ENCODE results near the gene KRTAP10-1.
"Not testable (repeated sequence)": the region's sequence is repeated elsewhere in the genome, so short reads cannot be mapped to it uniquely, and the experiment has no call there.

Gene KRTAP10-1, protein sequence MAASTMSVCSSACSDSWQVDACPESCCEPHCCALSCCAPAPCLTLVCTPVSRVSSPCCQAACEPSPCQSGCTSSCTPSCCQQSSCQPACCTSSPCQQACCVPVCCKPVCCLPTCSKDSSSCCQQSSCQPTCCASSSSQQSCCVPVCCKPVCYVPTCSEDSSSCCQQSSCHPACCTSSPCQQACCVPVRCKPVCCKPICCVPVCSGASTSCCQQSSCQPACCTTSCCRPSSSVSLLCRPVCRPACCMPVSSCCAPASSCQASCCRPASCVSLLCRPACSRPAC
- total RNA-seq = 0 reads per million in 9 experiments

DNA sequence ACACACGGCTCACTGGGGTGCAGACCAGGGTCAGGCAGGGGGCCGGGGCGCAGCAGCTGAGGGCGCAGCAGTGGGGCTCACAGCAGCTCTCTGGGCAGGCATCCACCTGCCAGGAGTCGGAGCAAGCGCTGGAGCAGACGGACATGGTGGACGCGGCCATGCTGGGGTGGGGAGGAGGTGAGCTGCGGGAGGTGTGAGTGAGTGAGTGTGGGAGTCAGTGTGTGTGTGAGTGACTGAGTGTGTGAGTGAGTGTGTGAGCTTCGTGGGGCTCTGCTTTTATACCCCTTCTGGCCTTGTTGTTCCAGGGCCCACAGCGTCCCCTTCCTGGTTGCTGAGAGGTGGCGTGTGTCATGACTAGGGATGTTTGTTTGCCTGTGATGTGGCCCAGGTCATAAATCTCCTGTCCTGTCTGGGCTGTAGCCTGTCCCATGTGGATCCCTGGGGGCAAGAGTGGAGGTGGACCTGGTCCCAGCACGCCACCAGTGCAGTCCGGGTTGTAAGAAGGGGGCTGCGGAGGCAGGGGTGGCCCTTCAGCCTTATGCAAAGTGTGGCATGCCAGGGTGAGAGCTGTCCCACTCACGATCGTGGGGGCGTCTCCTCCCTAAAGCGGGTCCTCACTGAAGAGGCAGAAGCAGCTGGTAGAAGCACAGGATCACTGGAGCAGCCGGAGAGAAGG, at the start of gene KRTAP10-1:
Gene KRTAP10-1, minus strand, starts transcription at position 205 of the 676 bp plus-strand sequence. Its CDS starts 45 bp downstream, at position 160.
- ATAC-seq (replicated peaks) (no peak), DNase-seq (no peak)
- H3K36me3 Mint-ChIP-seq (ENCODE audit: insufficient read depth) = no peaks in the 10 kb centered on the region
- H3K27me3 Mint-ChIP-seq = peaks cover 15 to 28% of the 10 kb centered on the region in 2 donors
- no peak within 1 kb of the TSS for H3K4me3 Mint-ChIP-seq
- no peaks in the 10 kb centered on the region for H3K4me1 Mint-ChIP-seq (ENCODE audit: low read depth in 2 of 2)
- no peaks in the 10 kb centered on the region for H3K9me3 Mint-ChIP-seq
- H3K27ac Mint-ChIP-seq = no peak within 1 kb of the TSS

DNA sequence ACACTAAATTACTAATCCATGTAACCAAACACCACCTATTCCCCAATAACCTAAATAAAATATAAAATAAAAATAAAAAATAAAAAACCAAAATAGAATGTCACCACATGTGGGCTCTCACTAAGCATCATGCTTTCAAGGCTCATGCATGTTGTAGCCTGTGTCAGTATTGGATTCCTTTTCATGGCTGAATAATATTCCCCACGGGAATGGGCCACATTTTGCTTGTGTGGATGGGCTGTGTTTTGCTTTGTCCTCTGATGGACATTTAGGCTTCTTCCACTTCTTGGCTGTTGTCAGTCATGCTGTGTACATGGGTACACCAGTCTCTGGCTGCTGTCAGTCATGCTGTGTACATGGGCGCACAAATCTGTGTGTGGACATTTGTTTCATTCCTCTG, 49.1 kb upstream of the KRTAP10-1 start:
- DNase-seq = no peak
- H3K4me1 Mint-ChIP-seq (ENCODE audit: low read depth in 2 of 2) = peaks cover 2 to 5% of the 10 kb centered on the region in 2 donors
- H3K36me3 Mint-ChIP-seq (ENCODE audit: insufficient read depth) = no peaks in the 10 kb centered on the region
- no peak for ATAC-seq (replicated peaks)
- H3K27me3 Mint-ChIP-seq = peaks cover 32 to 74% of the 10 kb centered on the region in 2 donors
- peak overlapping the region in 1 of 2 donors; percentile 35 for H3K27ac Mint-ChIP-seq
- H3K4me3 Mint-ChIP-seq = no peak overlapping the region
- H3K9me3 Mint-ChIP-seq = no peaks in the 10 kb centered on the region

DNA sequence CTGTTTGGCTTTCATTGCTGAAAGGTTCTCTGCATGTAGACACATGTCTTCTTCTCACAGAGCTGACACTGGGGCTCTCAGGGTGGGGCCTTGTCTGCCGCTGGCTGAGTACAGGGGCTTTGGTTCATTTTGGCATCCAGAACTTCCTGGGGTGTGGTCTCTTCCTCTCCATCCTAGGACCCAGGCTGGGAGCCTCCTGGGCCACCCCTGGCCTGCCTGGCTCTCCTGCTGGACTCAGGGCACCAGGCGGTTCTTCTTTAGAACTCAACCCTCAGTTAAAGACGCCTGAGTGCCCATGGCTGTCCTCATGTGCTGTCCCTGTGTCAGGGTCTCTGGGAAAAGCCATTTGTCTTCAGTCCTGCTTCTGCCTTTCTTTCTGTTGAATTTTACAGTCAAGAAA, 45.9 kb upstream of the KRTAP10-1 start:
- Mint-ChIP-seq H3K27me3 (peaks cover 41 to 89% of the 10 kb centered on the region in 2 donors), H3K27ac (no peak overlapping the region), H3K4me1 (ENCODE audit: low read depth in 2 of 2) (peaks cover 0 to 7% of the 10 kb centered on the region in 2 donors), H3K36me3 (ENCODE audit: insufficient read depth) (no peaks in the 10 kb centered on the region), H3K4me3 (no peak overlapping the region), H3K9me3 (peaks cover 5 to 9% of the 10 kb centered on the region in 2 donors)
- DNase-seq (no peak), ATAC-seq (replicated peaks) (no peak)

DNA sequence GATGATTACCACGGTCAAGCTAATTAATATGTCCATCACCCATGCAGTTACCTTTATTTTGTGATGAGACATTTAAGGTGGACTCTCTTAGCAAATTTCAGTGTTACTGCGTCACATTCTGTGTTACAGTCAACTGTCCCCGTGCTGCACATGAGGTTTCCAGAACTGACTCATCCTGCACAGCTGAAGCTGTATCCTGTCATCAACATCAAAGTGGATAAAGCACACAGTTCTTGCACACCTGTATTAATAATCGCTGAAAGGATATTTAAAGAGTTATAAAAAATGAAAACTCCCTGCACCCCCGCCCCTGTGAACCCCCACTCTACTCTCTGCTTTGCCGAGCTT, 43.8 kb upstream of the KRTAP10-1 start:
- Mint-ChIP-seq H3K27me3 (peaks cover 41 to 89% of the 10 kb centered on the region in 2 donors), H3K36me3 (ENCODE audit: insufficient read depth) (no peaks in the 10 kb centered on the region), H3K4me1 (ENCODE audit: low read depth in 2 of 2) (peaks cover 0 to 7% of the 10 kb centered on the region in 2 donors), H3K4me3 (no peak overlapping the region), H3K27ac (no peak overlapping the region), H3K9me3 (peaks cover 5 to 9% of the 10 kb centered on the region in 2 donors)
- DNase-seq (no peak), ATAC-seq (replicated peaks) (peak; percentile 42)

DNA sequence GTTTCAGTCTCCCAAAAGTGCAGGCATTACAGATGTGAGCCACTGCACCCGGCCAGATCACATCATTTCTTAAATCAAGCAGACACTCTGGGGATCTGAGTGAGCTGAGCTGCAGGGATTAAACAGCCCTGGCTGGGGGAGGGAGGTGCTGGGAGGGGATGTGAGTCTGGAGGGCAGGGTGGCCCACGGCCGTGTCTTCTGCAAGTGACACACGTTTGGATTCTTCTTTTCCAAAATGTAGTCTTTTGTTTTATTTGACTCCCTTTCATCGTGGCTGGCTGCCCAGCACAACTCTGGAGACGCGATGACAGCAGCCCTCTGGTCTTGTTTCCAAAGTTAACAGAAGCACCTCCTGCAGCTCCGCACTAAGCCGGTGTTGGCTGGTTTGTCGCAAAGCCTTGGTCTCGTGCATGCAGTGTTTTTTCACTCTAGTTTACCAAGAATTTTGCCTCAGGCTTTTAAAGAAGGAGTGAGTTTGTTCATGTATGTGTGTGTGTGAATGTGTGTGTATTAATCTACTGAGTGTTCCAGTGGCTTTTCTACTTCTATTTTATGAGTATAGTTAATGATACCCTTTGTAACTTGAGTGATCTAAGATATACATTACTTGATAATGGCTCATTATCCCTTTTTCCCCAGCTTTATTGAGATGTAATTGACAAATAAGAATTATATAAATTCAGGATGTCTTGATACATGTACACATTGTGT, 43.2 kb upstream of the KRTAP10-1 start:
- H3K36me3 Mint-ChIP-seq (ENCODE audit: insufficient read depth) = no peaks in the 10 kb centered on the region
- H3K4me1 Mint-ChIP-seq (ENCODE audit: low read depth in 2 of 2) = peaks cover 0 to 7% of the 10 kb centered on the region in 2 donors
- H3K4me3 Mint-ChIP-seq = no peak overlapping the region
- no peak for DNase-seq
- ATAC-seq (replicated peaks) = no peak
- peaks cover 5 to 9% of the 10 kb centered on the region in 2 donors for H3K9me3 Mint-ChIP-seq
- H3K27me3 Mint-ChIP-seq = peaks cover 41 to 89% of the 10 kb centered on the region in 2 donors
- peak overlapping the region in 1 of 2 donors; percentile 87 for H3K27ac Mint-ChIP-seq

DNA sequence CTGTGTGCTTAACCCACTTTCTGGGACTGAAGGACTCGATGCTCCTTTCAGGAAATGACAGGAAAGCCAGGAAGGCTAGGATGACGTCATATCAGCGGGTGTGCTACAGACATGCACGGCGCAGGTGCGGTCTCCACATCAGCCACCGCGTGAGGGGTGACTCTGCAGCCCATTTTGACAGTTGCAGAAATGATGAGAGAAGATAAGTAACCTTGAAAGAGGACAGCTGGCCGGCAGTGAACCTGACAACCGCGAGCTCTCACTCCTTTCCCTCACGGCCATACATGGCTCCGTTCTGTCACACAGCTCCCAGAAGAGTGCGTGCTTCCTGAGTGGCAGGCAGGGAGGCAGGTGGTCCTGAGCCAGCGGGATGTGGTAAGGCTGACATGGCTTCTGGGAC, 42.1 kb upstream of the KRTAP10-1 start:
- no peaks in the 10 kb centered on the region for H3K36me3 Mint-ChIP-seq (ENCODE audit: insufficient read depth)
- H3K27ac Mint-ChIP-seq = no peak overlapping the region
- H3K9me3 Mint-ChIP-seq = peaks cover 7 to 9% of the 10 kb centered on the region in 2 donors

DNA sequence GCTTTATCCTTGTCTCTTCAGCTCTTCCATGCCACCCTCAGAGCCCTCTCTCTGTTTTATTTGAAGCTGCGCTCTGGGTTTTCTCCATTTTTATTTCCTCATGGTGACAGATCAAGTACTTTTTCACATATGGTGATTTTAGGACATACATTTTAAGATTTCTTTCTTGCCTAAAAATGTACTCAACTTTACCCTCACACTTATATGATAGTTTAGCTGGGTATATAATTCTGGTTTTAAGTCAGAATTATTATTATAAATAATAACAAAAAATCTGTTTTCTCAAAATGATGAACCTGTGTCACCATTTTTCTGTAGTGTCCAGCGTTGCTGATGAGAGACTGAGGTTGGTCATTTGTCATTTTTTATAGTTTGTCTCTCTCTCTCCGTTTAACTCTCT, 41.2 kb upstream of the KRTAP10-1 start:
- Mint-ChIP-seq H3K4me3 (no peak overlapping the region), H3K27ac (no peak overlapping the region), H3K9me3 (peaks cover 7 to 9% of the 10 kb centered on the region in 2 donors), H3K36me3 (ENCODE audit: insufficient read depth) (no peaks in the 10 kb centered on the region), H3K4me1 (ENCODE audit: low read depth in 2 of 2) (peaks cover 0 to 7% of the 10 kb centered on the region in 2 donors), H3K27me3 (peaks cover 28 to 69% of the 10 kb centered on the region in 2 donors)
- DNase-seq (no peak), ATAC-seq (replicated peaks) (no peak)

More for the DNA sequence above, 42.1 kb upstream of the KRTAP10-1 start:
- no peak for ATAC-seq (replicated peaks)
- Mint-ChIP-seq H3K4me3 (no peak overlapping the region), H3K4me1 (ENCODE audit: low read depth in 2 of 2) (peaks cover 0 to 7% of the 10 kb centered on the region in 2 donors), H3K27me3 (peaks cover 37 to 78% of the 10 kb centered on the region in 2 donors)
- no peak for DNase-seq

DNA sequence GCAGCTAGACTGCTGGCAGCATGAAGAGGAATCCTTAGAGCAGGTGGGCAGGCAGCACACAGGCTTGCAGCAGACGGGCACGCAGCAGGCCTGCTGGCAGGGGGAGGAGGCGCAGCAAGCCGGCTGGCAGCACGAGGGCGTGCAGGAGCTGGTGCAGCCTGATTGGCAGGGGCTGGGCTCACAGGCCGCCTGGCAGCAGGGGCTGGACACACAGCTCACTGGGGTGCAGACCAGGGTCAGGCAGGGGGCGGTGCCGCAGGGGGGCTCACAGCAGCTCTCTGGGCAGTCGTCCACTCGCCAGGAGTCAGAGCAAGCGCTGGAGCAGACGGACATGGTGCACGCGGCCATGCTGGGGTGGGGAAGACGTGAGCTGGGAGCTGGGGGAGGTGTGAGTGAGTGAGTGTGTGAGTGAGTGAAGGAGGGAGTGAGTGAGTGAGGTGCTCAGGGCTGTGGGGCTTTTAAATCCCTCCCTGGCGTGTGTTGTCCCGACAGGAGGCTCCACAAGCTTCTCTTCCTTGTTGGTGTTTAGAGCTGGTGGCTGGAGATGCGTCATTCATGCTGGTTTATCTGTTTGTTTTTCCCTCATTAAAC, 40.3 kb upstream of the KRTAP10-1 start, which contains the start of gene KRTAP10-5:
Gene KRTAP10-5, minus strand, starts transcription at position 374 of the 591 bp plus-strand sequence. Its CDS starts 26 bp downstream, at position 348.
- not testable (repeated sequence) for DNase-seq; ATAC-seq (replicated peaks); H3K36me3 Mint-ChIP-seq (ENCODE audit: insufficient read depth); H3K9me3 Mint-ChIP-seq; H3K27ac Mint-ChIP-seq; H3K4me1 Mint-ChIP-seq (ENCODE audit: low read depth in 2 of 2)
- Mint-ChIP-seq H3K4me3 (peak within 1 kb of the TSS in 1 of 2 donors; percentile 52), H3K27me3 (peaks cover 19 to 68% of the 10 kb centered on the region in 2 donors)

DNA sequence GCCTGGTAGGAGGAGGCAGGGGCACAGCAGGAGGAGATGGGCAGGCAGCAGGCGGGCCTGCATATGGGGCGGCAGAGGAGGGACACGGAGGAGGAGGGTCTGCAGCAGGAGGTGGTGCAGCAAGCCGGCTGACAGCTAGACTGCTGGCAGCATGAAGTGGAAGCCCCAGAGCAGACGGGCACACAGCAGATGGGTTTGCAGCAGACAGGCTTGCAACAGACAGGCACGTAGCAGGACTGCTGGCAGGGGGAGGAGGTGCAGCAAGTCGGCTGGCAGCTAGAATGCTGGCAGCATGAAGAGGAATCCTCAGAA, 39.8 kb upstream of the KRTAP10-1 start:
- H3K9me3 Mint-ChIP-seq = peaks cover 7 to 9% of the 10 kb centered on the region in 2 donors
- peaks cover 21 to 68% of the 10 kb centered on the region in 2 donors for H3K27me3 Mint-ChIP-seq
- DNase-seq (no peak), ATAC-seq (replicated peaks) (no peak)
- peaks cover 2 to 10% of the 10 kb centered on the region in 2 donors for H3K4me1 Mint-ChIP-seq (ENCODE audit: low read depth in 2 of 2)
- H3K36me3 Mint-ChIP-seq (ENCODE audit: insufficient read depth) = no peaks in the 10 kb centered on the region
- H3K4me3 Mint-ChIP-seq = peak overlapping the region in 1 of 2 donors; percentile 52
- no peak overlapping the region for H3K27ac Mint-ChIP-seq

DNA sequence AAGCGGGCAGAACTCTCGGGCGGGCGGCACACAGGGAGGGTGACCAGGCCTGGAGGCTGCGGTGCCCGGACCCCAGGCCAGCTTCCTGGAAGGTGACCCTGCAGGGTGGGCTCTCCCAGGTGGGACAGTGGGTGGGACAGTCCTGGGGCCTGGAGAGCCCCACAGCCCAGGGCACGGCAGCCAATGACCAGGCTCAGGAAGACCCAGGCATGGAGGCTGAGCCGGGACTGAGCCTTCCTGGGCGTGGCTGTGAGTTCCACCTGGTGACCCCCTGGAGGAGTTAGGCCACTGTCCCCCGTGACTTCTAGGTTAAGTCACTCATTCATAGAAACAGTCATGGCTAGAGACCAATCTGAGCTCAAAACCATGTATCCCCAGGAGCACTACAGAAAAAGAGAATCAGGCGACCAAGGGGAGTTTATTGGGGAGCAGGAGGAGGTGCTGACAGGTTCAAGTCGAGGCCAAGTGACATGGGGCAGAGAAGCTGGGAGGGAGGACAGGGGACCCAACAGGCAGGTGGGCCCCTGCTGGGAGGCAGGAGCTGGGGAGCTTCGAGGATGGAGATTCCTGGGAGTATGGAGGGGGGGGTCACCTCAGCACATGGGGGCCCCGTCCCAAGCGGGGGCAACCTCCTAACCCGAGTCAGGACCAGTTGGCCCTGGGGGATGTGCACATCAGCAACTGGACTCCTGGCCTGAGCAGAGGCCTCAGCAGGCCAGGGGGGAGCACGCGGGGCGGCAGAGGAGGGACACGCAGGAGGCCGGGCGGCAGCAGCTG, 39.2 kb upstream of the KRTAP10-1 start:
- H3K4me3 Mint-ChIP-seq = no peak overlapping the region
- ATAC-seq (replicated peaks) (no peak), DNase-seq (no peak)
- H3K27ac Mint-ChIP-seq = no peak overlapping the region
- H3K4me1 Mint-ChIP-seq (ENCODE audit: low read depth in 2 of 2) = peaks cover 7 to 11% of the 10 kb centered on the region in 2 donors
- H3K27me3 Mint-ChIP-seq = peaks cover 21 to 68% of the 10 kb centered on the region in 2 donors
- no peaks in the 10 kb centered on the region for H3K36me3 Mint-ChIP-seq (ENCODE audit: insufficient read depth)
- H3K9me3 Mint-ChIP-seq = peaks cover 7 to 9% of the 10 kb centered on the region in 2 donors

DNA sequence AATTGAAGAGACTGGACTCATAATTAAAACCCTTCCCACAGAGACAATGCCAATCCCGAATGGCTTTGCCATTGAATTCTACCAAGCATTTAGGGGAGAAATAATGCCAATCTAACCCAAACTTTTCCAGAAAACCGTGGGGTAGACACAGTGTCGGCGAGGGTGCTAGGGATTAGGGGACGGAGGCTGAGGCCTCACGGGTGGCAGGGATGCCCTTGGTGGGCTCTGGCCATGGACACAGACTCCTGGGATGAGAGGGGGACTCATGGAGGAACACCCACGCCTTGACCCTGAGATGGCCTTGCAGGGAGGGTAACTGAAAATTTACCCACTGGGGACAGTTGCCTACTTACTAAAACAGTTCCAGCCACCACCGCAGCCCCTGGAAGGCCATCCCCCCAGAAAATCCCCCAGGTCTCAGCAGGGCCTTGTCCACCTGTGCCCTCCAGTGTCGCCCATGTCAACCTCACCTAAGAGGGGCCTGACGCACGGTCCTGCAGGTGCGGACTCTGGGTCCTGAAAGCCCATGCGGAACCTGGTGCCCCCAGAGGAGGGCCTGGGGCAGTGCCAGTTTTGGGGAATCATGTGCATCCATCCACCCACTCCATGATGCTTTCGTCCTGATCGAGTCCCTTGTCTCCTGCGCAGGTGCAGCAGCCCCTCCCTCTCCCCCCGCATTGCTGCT, 38.5 kb upstream of the KRTAP10-1 start:
- Mint-ChIP-seq H3K4me1 (ENCODE audit: low read depth in 2 of 2) (peaks cover 7 to 8% of the 10 kb centered on the region in 2 donors), H3K4me3 (no peak overlapping the region), H3K27me3 (peaks cover 19 to 66% of the 10 kb centered on the region in 2 donors), H3K36me3 (ENCODE audit: insufficient read depth) (no peaks in the 10 kb centered on the region), H3K27ac (no peak overlapping the region), H3K9me3 (peaks cover 7 to 9% of the 10 kb centered on the region in 2 donors)
- DNase-seq (no peak), ATAC-seq (replicated peaks) (no peak)

DNA sequence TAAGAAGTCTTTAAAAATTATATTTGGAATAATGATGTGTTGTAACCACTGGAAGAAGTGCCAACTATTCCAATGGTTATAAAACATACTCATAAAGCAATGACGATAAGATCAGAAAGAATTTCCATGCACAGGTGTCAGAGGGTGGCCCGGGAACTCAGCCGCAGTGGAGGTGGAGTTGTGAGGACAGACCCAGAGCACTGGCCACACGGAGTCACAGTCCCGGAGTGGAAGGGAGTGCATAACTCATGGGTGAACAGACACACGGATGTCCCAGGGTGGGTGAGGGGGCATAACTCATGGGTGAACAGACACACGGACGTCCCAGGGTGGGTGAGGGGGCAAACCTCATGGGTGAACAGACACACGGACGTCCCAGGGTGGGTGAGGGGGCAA, 36.0 kb upstream of the KRTAP10-1 start:
- Mint-ChIP-seq H3K27ac (peak overlapping the region in 1 of 2 donors; percentile 83), H3K4me1 (ENCODE audit: low read depth in 2 of 2) (peaks cover 7 to 15% of the 10 kb centered on the region in 2 donors), H3K4me3 (no peak overlapping the region), H3K36me3 (ENCODE audit: insufficient read depth) (no peaks in the 10 kb centered on the region), H3K9me3 (peaks cover 1 to 2% of the 10 kb centered on the region in 2 donors), H3K27me3 (peaks cover 18 to 66% of the 10 kb centered on the region in 2 donors)
- ATAC-seq (replicated peaks) (no peak), DNase-seq (no peak)
